K562 (cell line): ENCODE results near the gene FKRP. TPM values are rescaled to one million over a fixed set of nuclear protein-coding genes. Genes with fewer than 3 reads are reported as not detected.
A peak's percentile ranks its signal among the peaks of the same experiment; 100 is the strongest.

ENCODE experiments used
- ARHGAP35 ChIP-seq: fragments of 450-650 bp; IDR thresholded peaks from 2 replicates; pipeline ENCODE4 v1.6.1; 2018; ENCODE audit not compliant: partially characterized antibody
- CTBP1 ChIP-seq: fragments of 450-650 bp; IDR thresholded peaks from 2 replicates; pipeline ENCODE4 v1.6.1; 2016; ENCODE audit warnings: borderline replicate concordance
- IFI16 ChIP-seq: fragments of 250-450 bp; sonication (Bioruptor Pico); IDR thresholded peaks from 2 replicates; pipeline ENCODE4 v2.1.2; 2022; ENCODE audit warnings: mild to moderate bottlenecking, inconsistent platforms
- JUN ChIP-seq, 2 experiments: sonication (generic) in 1 of 2; formaldehyde crosslinking in 1 of 2; IDR thresholded peaks; 2 replicates each; pipeline versions ENCODE4 v1.6.1 to v1.8.0; 2012 to 2022; ENCODE audit warnings: borderline replicate concordance in 2 of 2, mild to moderate bottlenecking in 2 of 2, improper control_type of control experiment in 1 of 2, low read depth in 1 of 2, low read length in 1 of 2, missing genetic modification reagents in 1 of 2
- JUND ChIP-seq, 2 experiments: IDR thresholded peaks; 2 replicates in 1 of 2; 3 replicates in 1 of 2; pipeline ENCODE4 v1.6.1; 2011; ENCODE audit warnings: borderline replicate concordance in 2 of 2, low read depth in 2 of 2, low read length in 2 of 2, improper control_type of control experiment in 1 of 2, missing biosample characterization in 1 of 2, missing genetic modification characterization in 1 of 2, missing genetic modification reagents in 1 of 2
- KDM1A ChIP-seq, 2 experiments: fragments of 450-650 bp; IDR thresholded peaks; 2 replicates each; pipeline ENCODE4 v1.6.1; 2016; ENCODE audit warnings: mild to moderate bottlenecking in 2 of 2
- KDM2B ChIP-seq: fragments of 250-450 bp; sonication (Bioruptor Pico); IDR thresholded peaks from 2 replicates; pipeline ENCODE4 v1.8.0; 2021; ENCODE audit warnings: mild to moderate bottlenecking, moderate library complexity
- KDM4B ChIP-seq, 2 experiments: fragments of 450-650 bp in 1 of 2; sonication (generic) in 1 of 2; IDR thresholded peaks; 2 replicates each; pipeline ENCODE4 v1.6.1; 2016 to 2017; ENCODE audit warnings: borderline replicate concordance in 2 of 2, antibody characterized with exemption in 1 of 2, low read depth in 1 of 2, mild to moderate bottlenecking in 1 of 2
- RFX1 ChIP-seq: fragments of 450-650 bp; IDR thresholded peaks from 2 replicates; pipeline ENCODE4 v1.6.1; 2016; ENCODE audit warnings: mild to moderate bottlenecking, moderate library complexity
- SUPT5H ChIP-seq: fragments of 450-650 bp; IDR thresholded peaks from 2 replicates; pipeline ENCODE4 v1.6.1; 2016
- ZNF589 ChIP-seq: fragments of 200-800 bp; sonication (Bioruptor generic); IDR thresholded peaks from 2 replicates; pipeline ENCODE4 v1.6.1; 2016; ENCODE audit warnings: low read depth, missing genetic modification characterization, missing compliant biosample characterization
- ZNF644 ChIP-seq: fragments of 200-800 bp; sonication (Bioruptor generic); IDR thresholded peaks from 2 replicates; pipeline ENCODE4 v1.6.1; 2016; ENCODE audit warnings: low read depth, missing genetic modification characterization, missing compliant biosample characterization
- polyA plus RNA-seq, 8 experiments: library from polyadenylated mRNA; depleted of rRNA in 4 of 8; stranded (reverse) in 5 of 8; unstranded in 3 of 8; fragments of >200 nt; fragmentation: Nextera tagmentation in 2 of 8; fragmentation: Illumina TruSeq in 1 of 8; extraction: Ambion mirVana in 2 of 8; extraction: Trizol in 1 of 8; gene quantifications; 2 replicates each; pipeline versions ENCODE4 v1.2.1 to v1.2.3, GENCODE V29; 2011 to 2014; ENCODE audit warnings: inconsistent platforms in 1 of 8, missing spikeins in 1 of 8
- total RNA-seq, 7 experiments: library from RNA; depleted of rRNA in 6 of 7; stranded (reverse); fragments of >200 nt in 6 of 7; fragmentation: Illumina TruSeq in 2 of 7; extraction: Trizol in 2 of 7; gene quantifications; 2 replicates each; pipeline versions ENCODE4 v1.2.1 to v1.2.3, GENCODE V29; 2011 to 2021; ENCODE audit warnings: low replicate concordance in 1 of 7
- TF ChIP-seq, protein P1 (sequence below), 2 experiments: fragments of 150-350 bp in 1 of 2; IDR thresholded peaks; 2 replicates each; pipeline ENCODE4 v1.6.1; 2012 to 2016; ENCODE audit warnings: low read depth in 2 of 2, low read length in 2 of 2, mild to moderate bottlenecking in 1 of 2, moderate library complexity in 1 of 2
- TF ChIP-seq, protein P2 (sequence below): fragments of 450-650 bp; IDR thresholded peaks from 2 replicates; pipeline ENCODE4 v1.6.1; 2018; ENCODE audit warnings: mild to moderate bottlenecking, low read depth; ENCODE audit not compliant: partially characterized antibody
- TF ChIP-seq, protein P3 (sequence below): IDR thresholded peaks from 3 replicates; pipeline ENCODE4 v1.6.1; 2011; ENCODE audit warnings: borderline replicate concordance, mild to moderate bottlenecking, moderate library complexity; ENCODE audit not compliant: insufficient read length; ENCODE audit errors: extremely low read depth
- TF ChIP-seq, protein P4 (sequence below): sonication (generic); formaldehyde crosslinking; IDR thresholded peaks from 2 replicates; pipeline ENCODE4 v1.5.0; 2020; ENCODE audit warnings: missing genetic modification reagents

FKRP gene
- total and polyA plus RNA-seq, 9 of the 15 experiments (the other 6 are each of a cell fraction or from before 2014, with no cell fraction given) = 0.68 to 16.1 (median 6.5) TPM

DNA sequence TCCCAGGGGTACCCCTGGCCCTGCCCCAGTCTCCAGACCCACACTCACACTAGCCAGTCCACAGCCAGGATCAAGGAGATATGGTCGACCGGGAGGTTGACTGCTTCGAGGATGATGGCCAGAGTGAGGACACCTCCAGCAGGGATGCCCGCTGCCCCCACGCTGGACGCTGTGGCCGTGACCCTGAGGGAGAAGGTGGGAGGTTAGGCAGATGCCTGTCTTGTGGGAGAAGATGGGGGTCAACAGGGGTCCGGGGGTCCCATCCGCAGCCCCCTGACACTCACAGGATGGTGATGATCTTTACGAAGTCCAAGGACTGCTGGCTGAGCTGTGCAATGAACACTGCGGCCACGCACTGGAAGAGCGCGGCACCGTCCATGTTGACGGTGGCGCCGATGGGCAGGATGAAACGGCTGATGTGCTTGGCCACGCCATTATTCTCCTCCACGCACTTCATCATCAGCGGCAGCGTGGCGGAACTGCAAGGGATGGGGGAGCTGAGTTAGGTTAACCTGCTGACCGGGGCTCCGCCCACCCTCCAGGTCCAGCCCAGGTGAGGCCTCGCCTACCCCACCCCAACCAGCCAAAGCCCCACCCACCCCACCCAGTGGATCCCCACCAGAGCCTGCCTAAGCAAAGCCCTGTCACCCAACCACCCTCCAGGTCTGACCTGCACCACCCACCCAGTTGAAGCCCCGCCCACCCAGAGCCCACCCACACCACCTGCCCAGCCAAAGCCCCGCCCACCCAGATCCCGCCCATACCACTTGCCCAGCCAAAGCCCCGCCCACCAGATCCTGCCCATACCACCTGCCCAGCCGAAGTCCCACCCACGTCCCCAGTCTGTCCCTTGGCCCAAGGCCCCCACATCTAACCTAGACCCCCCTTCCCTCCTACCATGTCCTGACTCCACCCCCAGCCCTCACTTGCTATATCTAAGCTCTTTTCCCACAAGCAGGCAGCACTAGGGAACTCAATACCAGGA, 31.4 kb downstream of the FKRP start (continued):
- TF ChIP-seq, protein P1, sequence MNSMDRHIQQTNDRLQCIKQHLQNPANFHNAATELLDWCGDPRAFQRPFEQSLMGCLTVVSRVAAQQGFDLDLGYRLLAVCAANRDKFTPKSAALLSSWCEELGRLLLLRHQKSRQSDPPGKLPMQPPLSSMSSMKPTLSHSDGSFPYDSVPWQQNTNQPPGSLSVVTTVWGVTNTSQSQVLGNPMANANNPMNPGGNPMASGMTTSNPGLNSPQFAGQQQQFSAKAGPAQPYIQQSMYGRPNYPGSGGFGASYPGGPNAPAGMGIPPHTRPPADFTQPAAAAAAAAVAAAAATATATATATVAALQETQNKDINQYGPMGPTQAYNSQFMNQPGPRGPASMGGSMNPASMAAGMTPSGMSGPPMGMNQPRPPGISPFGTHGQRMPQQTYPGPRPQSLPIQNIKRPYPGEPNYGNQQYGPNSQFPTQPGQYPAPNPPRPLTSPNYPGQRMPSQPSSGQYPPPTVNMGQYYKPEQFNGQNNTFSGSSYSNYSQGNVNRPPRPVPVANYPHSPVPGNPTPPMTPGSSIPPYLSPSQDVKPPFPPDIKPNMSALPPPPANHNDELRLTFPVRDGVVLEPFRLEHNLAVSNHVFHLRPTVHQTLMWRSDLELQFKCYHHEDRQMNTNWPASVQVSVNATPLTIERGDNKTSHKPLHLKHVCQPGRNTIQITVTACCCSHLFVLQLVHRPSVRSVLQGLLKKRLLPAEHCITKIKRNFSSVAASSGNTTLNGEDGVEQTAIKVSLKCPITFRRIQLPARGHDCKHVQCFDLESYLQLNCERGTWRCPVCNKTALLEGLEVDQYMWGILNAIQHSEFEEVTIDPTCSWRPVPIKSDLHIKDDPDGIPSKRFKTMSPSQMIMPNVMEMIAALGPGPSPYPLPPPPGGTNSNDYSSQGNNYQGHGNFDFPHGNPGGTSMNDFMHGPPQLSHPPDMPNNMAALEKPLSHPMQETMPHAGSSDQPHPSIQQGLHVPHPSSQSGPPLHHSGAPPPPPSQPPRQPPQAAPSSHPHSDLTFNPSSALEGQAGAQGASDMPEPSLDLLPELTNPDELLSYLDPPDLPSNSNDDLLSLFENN (IDR thresholded peaks at IDR 0.05; ENCODE audit: low read depth in 2 of 2, low read length in 2 of 2) = no peak
- TF ChIP-seq ZNF644 (tag) (no peak), ARHGAP35 (no peak), KDM4B (IDR thresholded peaks at IDR 0.05; ENCODE audit: borderline replicate concordance in 2 of 2, low read depth in 1 of 2) (no peak), RFX1 (no peak), SUPT5H (peak; percentile 65), IFI16 (CRISPR knock-in tag) (no peak), ZNF589 (no peak), KDM2B (CRISPR knock-in tag) (no peak), CTBP1 (no peak), JUND (IDR thresholded peaks at IDR 0.05; ENCODE audit: borderline replicate concordance, low read depth, low read length) (no peak), JUND (tag; IDR thresholded peaks at IDR 0.05; ENCODE audit: borderline replicate concordance, low read depth, low read length) (no peak), KDM1A (IDR thresholded peaks at IDR 0.05) (no peak), JUN (IDR thresholded peaks at IDR 0.05; ENCODE audit: borderline replicate concordance, low read depth, low read length) (no peak), JUN (CRISPR knock-in tag; IDR thresholded peaks at IDR 0.05; ENCODE audit: borderline replicate concordance) (no peak)
- TF ChIP-seq, protein P2, sequence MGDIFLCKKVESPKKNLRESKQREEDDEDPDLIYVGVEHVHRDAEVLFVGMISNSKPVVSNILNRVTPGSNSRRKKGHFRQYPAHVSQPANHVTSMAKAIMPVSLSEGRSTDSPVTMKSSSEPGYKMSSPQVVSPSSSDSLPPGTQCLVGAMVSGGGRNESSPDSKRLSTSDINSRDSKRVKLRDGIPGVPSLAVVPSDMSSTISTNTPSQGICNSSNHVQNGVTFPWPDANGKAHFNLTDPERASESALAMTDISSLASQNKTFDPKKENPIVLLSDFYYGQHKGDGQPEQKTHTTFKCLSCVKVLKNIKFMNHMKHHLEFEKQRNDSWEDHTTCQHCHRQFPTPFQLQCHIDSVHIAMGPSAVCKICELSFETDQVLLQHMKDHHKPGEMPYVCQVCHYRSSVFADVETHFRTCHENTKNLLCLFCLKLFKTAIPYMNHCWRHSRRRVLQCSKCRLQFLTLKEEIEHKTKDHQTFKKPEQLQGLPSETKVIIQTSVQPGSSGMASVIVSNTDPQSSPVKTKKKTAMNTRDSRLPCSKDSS = no peak
- TF ChIP-seq, protein P3, sequence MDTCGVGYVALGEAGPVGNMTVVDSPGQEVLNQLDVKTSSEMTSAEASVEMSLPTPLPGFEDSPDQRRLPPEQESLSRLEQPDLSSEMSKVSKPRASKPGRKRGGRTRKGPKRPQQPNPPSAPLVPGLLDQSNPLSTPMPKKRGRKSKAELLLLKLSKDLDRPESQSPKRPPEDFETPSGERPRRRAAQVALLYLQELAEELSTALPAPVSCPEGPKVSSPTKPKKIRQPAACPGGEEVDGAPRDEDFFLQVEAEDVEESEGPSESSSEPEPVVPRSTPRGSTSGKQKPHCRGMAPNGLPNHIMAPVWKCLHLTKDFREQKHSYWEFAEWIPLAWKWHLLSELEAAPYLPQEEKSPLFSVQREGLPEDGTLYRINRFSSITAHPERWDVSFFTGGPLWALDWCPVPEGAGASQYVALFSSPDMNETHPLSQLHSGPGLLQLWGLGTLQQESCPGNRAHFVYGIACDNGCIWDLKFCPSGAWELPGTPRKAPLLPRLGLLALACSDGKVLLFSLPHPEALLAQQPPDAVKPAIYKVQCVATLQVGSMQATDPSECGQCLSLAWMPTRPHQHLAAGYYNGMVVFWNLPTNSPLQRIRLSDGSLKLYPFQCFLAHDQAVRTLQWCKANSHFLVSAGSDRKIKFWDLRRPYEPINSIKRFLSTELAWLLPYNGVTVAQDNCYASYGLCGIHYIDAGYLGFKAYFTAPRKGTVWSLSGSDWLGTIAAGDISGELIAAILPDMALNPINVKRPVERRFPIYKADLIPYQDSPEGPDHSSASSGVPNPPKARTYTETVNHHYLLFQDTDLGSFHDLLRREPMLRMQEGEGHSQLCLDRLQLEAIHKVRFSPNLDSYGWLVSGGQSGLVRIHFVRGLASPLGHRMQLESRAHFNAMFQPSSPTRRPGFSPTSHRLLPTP = no peak
- TF ChIP-seq, protein P4, sequence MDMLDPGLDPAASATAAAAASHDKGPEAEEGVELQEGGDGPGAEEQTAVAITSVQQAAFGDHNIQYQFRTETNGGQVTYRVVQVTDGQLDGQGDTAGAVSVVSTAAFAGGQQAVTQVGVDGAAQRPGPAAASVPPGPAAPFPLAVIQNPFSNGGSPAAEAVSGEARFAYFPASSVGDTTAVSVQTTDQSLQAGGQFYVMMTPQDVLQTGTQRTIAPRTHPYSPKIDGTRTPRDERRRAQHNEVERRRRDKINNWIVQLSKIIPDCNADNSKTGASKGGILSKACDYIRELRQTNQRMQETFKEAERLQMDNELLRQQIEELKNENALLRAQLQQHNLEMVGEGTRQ = no peak
